ENCODE data around the gene PSTPIP2. TPM values are rescaled to one million over a fixed set of nuclear protein-coding genes. Genes with fewer than 3 reads are reported as not detected.
A peak's percentile ranks its signal among the peaks of the same experiment; 100 is the strongest.

Gene PSTPIP2
- total and polyA plus RNA-seq, 2 of the 4 experiments (the other 2 are of a cell fraction): 10.4 to 12.4 TPM

DNA sequence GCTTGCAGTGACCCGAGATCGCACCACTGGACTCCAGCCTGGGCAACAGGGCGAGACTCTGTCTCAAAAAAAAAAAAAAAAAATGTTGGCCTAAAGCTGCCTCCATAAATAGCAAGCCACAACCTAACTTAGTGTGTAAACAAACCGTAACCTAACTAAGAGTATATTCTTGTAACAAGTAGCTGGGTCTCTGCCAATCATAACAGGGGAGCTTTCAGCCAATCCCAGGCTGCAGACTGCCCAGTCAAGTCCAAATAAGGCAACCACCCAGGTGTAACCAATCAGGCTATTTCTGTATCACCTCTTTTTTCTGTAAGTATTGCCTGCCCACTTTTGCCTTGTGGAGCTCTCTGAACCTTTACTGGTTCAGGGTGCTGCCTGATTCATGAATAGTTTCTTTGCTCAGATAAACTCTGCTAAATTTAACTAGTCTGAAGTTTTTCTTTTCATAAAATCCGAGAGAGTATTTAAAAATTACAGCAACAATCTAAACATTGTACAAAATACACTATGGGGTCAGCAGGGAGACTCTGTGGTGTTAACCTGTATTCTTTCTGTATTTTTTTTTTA lies 4.5 kb downstream of the PSTPIP2 start:
- peak; percentile 40 for DNase-seq
- H2BK5ac ChIP-seq (ENCODE audit: low read depth, low read length, poor library complexity, severe bottlenecking): no peak overlapping the region
- TF ChIP-seq POLR2A (IDR thresholded peaks at IDR 0.05; ENCODE audit: low read depth, low read length) (no peak), CHD1 (IDR thresholded peaks at IDR 0.05; ENCODE audit: low read depth, low read length) (no peak), RCOR1 (IDR thresholded peaks at IDR 0.05; ENCODE audit: insufficient replicate concordance, low read length) (no peak), RFX5 (IDR thresholded peaks at IDR 0.05; ENCODE audit: low read depth, low read length) (no peak), MAZ (IDR thresholded peaks at IDR 0.05; ENCODE audit: borderline replicate concordance, low read depth, low read length) (no peak), CTCF (conservative IDR thresholded peaks at IDR 0.05; ENCODE audit: low read depth, low read length) (no peak), RAD21 (IDR thresholded peaks at IDR 0.05; ENCODE audit: low read length) (no peak), FOS (IDR thresholded peaks at IDR 0.05; ENCODE audit: low read depth, low read length) (no peak)
- no peak overlapping the region; the same call in 1 of the 2 replicates for H3K14ac ChIP-seq (replicated peaks; ENCODE audit: low read depth, low read length)
- H2BK120ac ChIP-seq (ENCODE audit: low read depth, low read length): no peak overlapping the region
- no peak overlapping the region for H4K8ac ChIP-seq (ENCODE audit: low read depth in 2 of 2, low read length in 2 of 2)
- no peak overlapping the region for H2AFZ ChIP-seq (replicated peaks; ENCODE audit: low read length, poor library complexity)
- no peak overlapping the region for H3K4me2 ChIP-seq (ENCODE audit: low read depth, low read length)
- H3K27ac ChIP-seq (ENCODE audit: insufficient read depth, low read length): no peak overlapping the region
- H3K56ac ChIP-seq (ENCODE audit: extremely low read depth, insufficient read depth, low read length): no peak overlapping the region
- ChIA-PET CTCF (no interaction called here), POLR2A (ENCODE audit: unreplicated experiment) (no interaction called here)
- no peak overlapping the region for H2AK5ac ChIP-seq (ENCODE audit: low read depth, low read length)
- H3K9ac ChIP-seq (ENCODE audit: low read depth, low read length): no peak overlapping the region
- intact Hi-C loops (cut with micrococcal nuclease): loop anchor here (1.0 kb wide), 1 partner anchor 12 kb away; no protein-coding TSS in a partner anchor
- H3K79me1 ChIP-seq (ENCODE audit: low read depth in 1 of 2, low read length in 2 of 2): peaks cover 15 to 52% of the 10 kb centered on the region in 2 experiments
- no peak for ATAC-seq (ENCODE audit: low read depth)
- WGBS, 2 experiments (ENCODE audit: extremely low coverage in 2 of 2, insufficient read length in 1 of 2): no CpG with 5 or more reads among the region's 5 CpGs
- H3K4ac ChIP-seq (ENCODE audit: low read depth, low read length): no peak overlapping the region
- no TSS peak for BruUV-seq (replicated peaks)
- no peak overlapping the region for H2AK9ac ChIP-seq (replicated peaks; ENCODE audit: low read depth, low read length, poor library complexity)
- no peak overlapping the region for H3K18ac ChIP-seq (ENCODE audit: low read depth, low read length)
- H4K20me1 ChIP-seq (ENCODE audit: insufficient read depth, low read length): no peaks in the 10 kb centered on the region; the same call in 1 of the 2 replicates
- no peak overlapping the region for H2BK20ac ChIP-seq (ENCODE audit: low read depth, low read length)
- dilution Hi-C loops (cut with HindIII; ENCODE audit: low sequenced_read_pairs, unreplicated experiment): no loop called here
- no peak overlapping the region for H4K5ac ChIP-seq (ENCODE audit: low read depth, low read length)
- no peak overlapping the region for H4K91ac ChIP-seq (ENCODE audit: insufficient read depth, low read depth, low read length)
- in situ Hi-C loops (cut with MboI; ENCODE audit: low sequenced_read_pairs): no loop called here
- H2BK15ac ChIP-seq (ENCODE audit: low read depth, low read length): no peak overlapping the region
- no peak overlapping the region for H3K4me3 ChIP-seq (ENCODE audit: insufficient read depth, low read depth, low read length)
- peaks cover 6% of the 10 kb centered on the region for H3K9me1 ChIP-seq (ENCODE audit: insufficient read depth, low read length)
- H3K27me3 ChIP-seq (ENCODE audit: control insufficient read depth, insufficient read depth, low read length): no peaks in the 10 kb centered on the region
- peaks cover 18% of the 10 kb centered on the region for H3K4me1 ChIP-seq (ENCODE audit: control insufficient read depth, insufficient read depth, low read length)
- no peaks in the 10 kb centered on the region for H3K36me3 ChIP-seq (ENCODE audit: control insufficient read depth, insufficient read depth, low read length)
- H3K9me3 ChIP-seq (ENCODE audit: control insufficient read depth, insufficient read depth, low read length): no peaks in the 10 kb centered on the region
- H3K23ac ChIP-seq (ENCODE audit: low read depth, low read length): no peak overlapping the region

All from IMR-90 (cell line).